Esophagus (tissue), 2 donors: ENCODE results near the gene SMIM10. TPM values are rescaled to one million over a fixed set of nuclear protein-coding genes. Genes with fewer than 3 reads are reported as not detected.
"Not testable (repeated sequence)": the region's sequence is repeated elsewhere in the genome, so short reads cannot be mapped to it uniquely, and the experiment has no call there.

Experiments
- H3K27ac ChIP-seq, 2 donors: one replicate each; pipeline ENCODE4 v1.5.1; 2013; ENCODE audit warnings: low read depth in 2 of 2, mild to moderate bottlenecking in 2 of 2, inconsistent platforms in 1 of 2, low read length in 1 of 2, moderate library complexity in 1 of 2
- H3K27me3 ChIP-seq, 2 donors: one replicate each; pipeline ENCODE4 v1.6.1; 2013; ENCODE audit warnings: low read length in 2 of 2, control low read depth in 1 of 2, mild to moderate bottlenecking in 1 of 2; ENCODE audit not compliant: insufficient read depth in 2 of 2, control insufficient read depth in 1 of 2
- H3K36me3 ChIP-seq, 2 donors: one replicate each; pipeline ENCODE4 v1.6.1; 2013; ENCODE audit warnings: low read length in 1 of 2; ENCODE audit not compliant: control insufficient read depth in 2 of 2, insufficient read depth in 2 of 2
- H3K4me1 ChIP-seq, 2 donors: one replicate each; pipeline ENCODE4 v1.6.1; 2013; ENCODE audit warnings: low read length in 1 of 2; ENCODE audit not compliant: control insufficient read depth in 2 of 2, insufficient read depth in 2 of 2
- H3K4me3 ChIP-seq, 2 donors: one replicate each; pipeline ENCODE4 v1.5.1; 2013; ENCODE audit warnings: low read length in 2 of 2, mild to moderate bottlenecking in 2 of 2, low read depth in 1 of 2, moderate library complexity in 1 of 2
- H3K9me3 ChIP-seq, 2 donors: one replicate each; pipeline ENCODE4 v1.6.1; 2013; ENCODE audit warnings: mild to moderate bottlenecking in 2 of 2, low read depth in 1 of 2, low read length in 1 of 2, moderate library complexity in 1 of 2; ENCODE audit not compliant: control insufficient read depth in 2 of 2, insufficient read depth in 1 of 2
- WGBS, 2 donors: extraction: QIAGEN DNeasy Blood & Tissue Kit; methylation state at CpG; one replicate each; pipeline ENCODE4 v1.1.7; 2013; 5-methylcytosine and 5-hydroxymethylcytosine counted together
- polyA plus RNA-seq, 2 donors: library from polyadenylated mRNA; stranded (reverse); fragments of 200-250 nt; gene quantifications; one replicate each; pipeline ENCODE4 v1.2.3, GENCODE V29; 2013
- donor health status: healthy with polysubstance abuse.
- donor health status: Bipolar disorder and iron deficiency.

SMIM10 gene
- polyA plus RNA-seq, 2 donors, result 1.8 to 2.3 TPM

DNA sequence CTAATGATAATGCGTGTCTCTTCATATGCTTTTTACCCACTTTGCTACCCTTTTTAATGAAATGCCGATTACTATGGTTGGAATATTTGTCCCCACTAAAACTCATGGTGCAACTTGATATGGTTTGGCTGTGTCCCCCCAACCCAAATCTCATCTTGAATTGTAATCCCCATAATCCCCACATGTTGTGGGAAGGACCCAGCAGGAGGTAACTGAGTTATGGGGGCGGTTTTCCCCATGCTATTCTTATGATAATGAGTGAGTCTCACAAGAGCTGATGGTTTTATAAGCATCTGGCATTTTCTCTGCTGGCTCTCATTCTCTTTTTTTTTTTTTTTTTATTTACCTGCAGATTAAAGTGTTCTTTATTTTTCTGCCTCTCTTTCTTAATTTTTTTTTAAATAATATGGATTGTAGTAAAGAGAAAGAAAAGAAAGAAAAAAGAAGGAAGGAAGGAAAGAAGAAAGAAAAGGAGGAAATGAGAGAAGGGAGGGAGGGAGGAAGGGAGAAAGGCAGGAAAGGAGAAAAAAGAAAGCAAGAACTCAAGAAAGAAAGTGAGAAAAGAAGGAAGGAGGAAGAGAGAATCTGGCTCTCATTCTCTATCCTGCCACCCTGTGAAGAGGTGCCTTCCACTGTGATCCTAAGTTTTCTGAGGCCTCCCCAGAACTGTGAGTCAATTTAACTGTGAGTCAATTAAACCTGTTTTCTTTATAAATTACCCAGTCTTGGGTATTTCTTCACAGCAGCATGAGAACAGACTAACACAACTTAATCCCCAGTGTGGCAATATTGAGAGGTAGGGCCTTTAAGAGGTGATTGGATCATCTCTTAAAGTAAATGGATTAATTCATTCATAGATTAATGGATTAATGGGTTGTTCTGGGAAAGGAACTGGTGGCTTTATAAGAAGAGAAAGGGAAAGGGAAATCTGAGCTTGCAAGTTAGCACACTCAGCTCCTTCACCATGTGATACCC lies 50.6 kb downstream of the SMIM10 start:
- not testable (repeated sequence) for H3K27ac ChIP-seq, H3K27me3 ChIP-seq, H3K36me3 ChIP-seq, H3K9me3 ChIP-seq, H3K4me1 ChIP-seq, H3K4me3 ChIP-seq
- 71 to 88% methylated on average over 3 of the region's 3 CpGs for WGBS, 2 donors

Other genes with a start within 250 kb of the SMIM10 start
- gene PABIR2, start 193.8 kb upstream of the SMIM10 start, polyA plus RNA-seq, result 10 to 100 TPM; 11.2 to 23.0 TPM
- gene MOSPD1, start 75.7 kb upstream of the SMIM10 start, polyA plus RNA-seq, result 10 to 100 TPM; 10.5 to 14.5 TPM
- gene RTL8B, start 31.6 kb downstream of the SMIM10 start, polyA plus RNA-seq, result 10 to 100 TPM; 16.0 to 16.3 TPM
- 100 to 1,000 TPM; 105 to 125 TPM for gene RTL8C, start 41.4 kb downstream of the SMIM10 start, polyA plus RNA-seq
- 100 to 1,000 TPM; 102 to 121 TPM for gene RTL8A, start 61.1 kb downstream of the SMIM10 start, polyA plus RNA-seq
- gene SMIM10L2B, start 107.7 kb downstream of the SMIM10 start, polyA plus RNA-seq, result 1 to 10 TPM; 1.5 to 1.9 TPM
- gene ETDB, start 129.5 kb downstream of the SMIM10 start, polyA plus RNA-seq, result not detected
- gene CT55, start 180.4 kb downstream of the SMIM10 start, polyA plus RNA-seq, result not detected